Testis (tissue), 3 donors: ENCODE data around the gene CRADD. TPM values are rescaled to one million over a fixed set of nuclear protein-coding genes. Genes with fewer than 3 reads are reported as not detected.

Experiments used
- DNase-seq: peaks from one replicate; pipeline ENCODE4 v3.0.0-alpha.2; 2019
- H3K27ac ChIP-seq, 2 donors: fragments of 200-600 bp; sonication (generic); one replicate each; pipeline ENCODE4 v1.5.1; 2019
- H3K27me3 ChIP-seq: fragments of 200-600 bp; sonication (generic); one replicate; pipeline ENCODE4 v1.5.1; 2019
- H3K36me3 ChIP-seq: fragments of 200-600 bp; sonication (generic); one replicate; pipeline ENCODE4 v1.5.1; 2017; ENCODE audit warnings: low read depth; ENCODE audit errors: missing control alignments
- H3K4me1 ChIP-seq: fragments of 200-600 bp; sonication (generic); one replicate; pipeline ENCODE4 v1.5.1; 2019
- H3K4me3 ChIP-seq, 2 donors: fragments of 200-600 bp; sonication (generic); one replicate each; pipeline ENCODE4 v1.5.1; 2017 to 2019
- H3K9me3 ChIP-seq: fragments of 200-600 bp; sonication (generic); one replicate; pipeline ENCODE4 v1.5.1; 2017
- CTCF ChIP-seq, 3 experiments: fragments of 450-650 bp in 2 of 3; fragments of 200-600 bp in 1 of 3; sonication (generic) in 1 of 3; IDR thresholded peaks; one replicate each; pipeline ENCODE4 v1.5.1; 2016 to 2019; ENCODE audit warnings: antibody characterized with exemption in 3 of 3, mild to moderate bottlenecking in 2 of 3, moderate library complexity in 1 of 3
- POLR2A ChIP-seq: fragments of 450-650 bp; IDR thresholded peaks from one replicate; pipeline ENCODE4 v1.6.1; 2017; ENCODE audit warnings: antibody characterized with exemption, mild to moderate bottlenecking, moderate library complexity
- WGBS, 2 donors: methylation state at CpG; one replicate each; pipeline ENCODE4 v1.1.5; 2018; 5-methylcytosine and 5-hydroxymethylcytosine counted together
- intact Hi-C: fragments of 100-400 bp; cut with DNase I; formaldehyde crosslinking; loops from one replicate; pipeline ENCODE4 v1.15.1; 2023; ENCODE audit warnings: low total_unique reads
- polyA plus RNA-seq: library from polyadenylated mRNA; stranded (reverse); fragments of 350-450 nt; fragmentation: Illumina TruSeq; extraction: RNeasy Lipid Tissue Mini Kit (QIAGEN cat#74804); gene quantifications from one replicate; pipeline ENCODE4 v1.2.3, GENCODE V29; 2014; ENCODE audit warnings: low read depth, low replicate concordance; ENCODE audit not compliant: insufficient read depth
- total RNA-seq, 2 donors: library from RNA; depleted of rRNA; stranded (reverse); fragments of >200 nt; gene quantifications; one replicate each; pipeline ENCODE4 v1.2.3, GENCODE V29; 2016

CRADD gene
- total and polyA plus RNA-seq, 3 donors from 2014 or later = 43.2 to 53.0 (median 46.0) TPM

GRCh38 chr12:93679308-93679925 lies 2.2 kb downstream of the CRADD start:
- Histone ChIP-seq H3K27ac (peak overlapping the region in 1 of 2 donors; percentile 86), H3K9me3 (no peaks in the 10 kb centered on the region), H3K27me3 (no peaks in the 10 kb centered on the region), H3K36me3 (no peaks in the 10 kb centered on the region), H3K4me1 (peaks cover 24% of the 10 kb centered on the region), H3K4me3 (no peak overlapping the region)
- no peak for DNase-seq
- TF ChIP-seq POLR2A (no peak), CTCF (IDR thresholded peaks at IDR 0.05) (no peak)
- intact Hi-C loops = loop anchor here (5.0 kb wide), 1 partner anchor 778 kb away; the partner anchor contains the start of gene CEP83
- 82 to 83% methylated on average over 8 of the region's 8 CpGs for WGBS, 2 donors

- Histone ChIP-seq H3K27me3 (no peaks in the 10 kb centered on the region), H3K27ac (peak overlapping the region in 1 of 2 donors; percentile 86), H3K4me1 (peaks cover 24% of the 10 kb centered on the region), H3K36me3 (no peaks in the 10 kb centered on the region), H3K4me3 (no peak overlapping the region), H3K9me3 (no peaks in the 10 kb centered on the region)
- intact Hi-C loops = loop anchor here (10.0 kb wide), 1 partner anchor 105 kb away; the partner anchor contains the start of gene SOCS2
- 28 to 54% methylated on average over 2 of the region's 2 CpGs for WGBS, 2 donors
- TF ChIP-seq CTCF (IDR thresholded peaks at IDR 0.05) (no peak), POLR2A (no peak)
- no peak for DNase-seq
Observed at GRCh38 chr12:93680006-93680405, 2.8 kb downstream of the CRADD start.

- H3K9me3 ChIP-seq = no peaks in the 10 kb centered on the region
- no peaks in the 10 kb centered on the region for H3K27me3 ChIP-seq
- peaks cover 24% of the 10 kb centered on the region for H3K4me1 ChIP-seq
- no peaks in the 10 kb centered on the region for H3K36me3 ChIP-seq
- peak overlapping the region; percentile 50 to 86 for H3K27ac ChIP-seq
- intact Hi-C loops = loop anchor here (10.0 kb wide), 1 partner anchor 108 kb away; the partner anchor contains the start of gene SOCS2
- TF ChIP-seq CTCF (IDR thresholded peaks at IDR 0.05) = no peak
- TF ChIP-seq POLR2A = no peak
- no peak overlapping the region for H3K4me3 ChIP-seq
- peak; percentile 30 for DNase-seq
- 30 to 50% methylated on average over 4 to 5 of the region's 5 CpGs for WGBS, 2 donors
Observed at GRCh38 chr12:93682846-93683261, 5.7 kb downstream of the CRADD start.

GRCh38 chr12:93683410-93683809 lies 6.2 kb downstream of the CRADD start:
- no peak for DNase-seq
- TF ChIP-seq CTCF (IDR thresholded peaks at IDR 0.05) (no peak), POLR2A (no peak)
- no peak overlapping the region for H3K4me3 ChIP-seq
- H3K4me1 ChIP-seq = peaks cover 19% of the 10 kb centered on the region
- no peaks in the 10 kb centered on the region for H3K27me3 ChIP-seq
- H3K36me3 ChIP-seq = no peaks in the 10 kb centered on the region
- peak overlapping the region; percentile 50 to 86 for H3K27ac ChIP-seq
- H3K9me3 ChIP-seq = no peaks in the 10 kb centered on the region
- 84 to 86% methylated on average over 5 of the region's 5 CpGs for WGBS, 2 donors
- intact Hi-C loops = loop anchor here (10.0 kb wide), 1 partner anchor 109 kb away; the partner anchor contains the start of gene SOCS2
